ENCODE measurements around the gene DMD.

The DMD gene

DNA sequence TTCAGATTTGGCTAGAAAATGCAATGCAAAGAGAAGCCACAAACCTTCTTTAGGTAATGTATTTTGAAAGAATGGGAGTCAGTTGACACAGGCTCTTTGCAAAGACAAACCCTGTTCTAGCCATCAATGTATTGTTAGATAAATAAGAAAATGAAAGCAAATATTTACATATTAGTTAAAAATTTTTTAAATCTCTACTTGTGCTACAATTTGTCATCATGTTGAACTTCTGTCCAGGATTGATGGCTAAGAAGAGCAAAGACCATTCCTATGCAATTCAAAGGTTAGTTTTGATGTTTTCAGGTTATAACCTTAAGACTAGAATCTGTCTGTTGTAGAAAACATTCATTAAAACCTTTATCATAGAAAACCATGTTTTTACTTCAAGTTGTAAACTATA is 1350.7 kb downstream of the DMD start:
- DNase-seq (ENCODE audit: low read depth in 2 of 2): no peak

- no peak for DNase-seq (ENCODE audit: low read depth in 2 of 2)
Observed at GRCh38 chrX:31858915-31859314, 1352.4 kb downstream of the DMD start.

DNA sequence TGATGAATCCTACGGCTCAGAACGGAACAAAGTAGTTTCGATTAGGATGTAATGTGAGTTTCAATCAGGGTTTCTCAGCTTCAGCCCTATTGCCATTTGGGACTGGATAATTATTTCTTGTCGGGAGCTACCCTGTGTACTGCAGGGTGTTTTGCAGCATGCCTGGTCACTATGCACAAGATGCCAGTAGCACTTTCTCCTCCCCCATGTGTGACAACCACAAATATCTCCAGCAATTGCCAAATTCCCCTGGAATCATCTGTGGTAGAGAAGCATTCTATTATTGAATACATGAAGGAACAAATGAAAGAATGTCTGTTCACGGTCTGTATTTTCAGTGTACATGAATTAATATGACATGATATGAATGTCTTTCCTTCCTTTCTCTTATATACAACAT is 1356.6 kb downstream of the DMD start:
- DNase-seq (ENCODE audit: low read depth in 2 of 2): no peak

DNA sequence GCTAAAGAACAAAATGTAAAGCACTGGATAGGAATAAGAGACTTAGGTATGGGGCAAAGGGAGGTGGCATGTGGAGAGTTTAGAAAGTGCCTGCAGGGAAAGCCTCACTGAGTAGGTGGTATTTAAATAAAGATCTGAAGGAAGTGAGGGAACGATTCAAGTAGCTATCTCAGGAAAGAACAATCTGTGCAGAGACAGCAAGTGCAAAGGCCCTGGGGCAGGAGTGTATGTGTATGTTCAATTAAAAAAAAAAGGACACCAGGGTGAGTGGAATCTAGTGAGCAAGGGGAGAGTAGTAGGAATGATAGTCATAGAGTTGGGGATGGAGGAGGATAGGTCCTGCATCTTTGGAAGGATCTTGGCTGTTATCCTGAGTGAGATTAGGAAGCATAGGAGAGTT is 1359.6 kb downstream of the DMD start:
- DNase-seq (ENCODE audit: low read depth in 2 of 2): no peak

DNA sequence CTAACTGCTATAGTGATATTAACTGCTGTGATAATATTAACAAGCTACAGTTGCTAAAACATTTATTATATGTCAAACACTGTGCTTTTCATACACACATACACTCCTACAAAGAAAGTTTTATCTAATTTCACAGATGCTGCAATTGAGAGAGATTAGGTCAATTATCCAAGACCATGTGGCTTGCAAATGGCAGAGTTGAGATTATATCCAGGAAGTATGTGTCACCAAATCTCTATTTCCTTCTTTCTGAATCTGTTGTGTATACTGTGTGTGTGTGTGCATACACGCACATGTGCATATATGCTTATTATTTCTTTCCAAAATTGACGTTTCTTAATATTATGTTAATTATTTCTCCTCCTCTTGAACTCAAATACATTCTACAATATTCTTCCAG is 1363.6 kb downstream of the DMD start:
- DNase-seq (ENCODE audit: low read depth in 2 of 2): no peak

DNA sequence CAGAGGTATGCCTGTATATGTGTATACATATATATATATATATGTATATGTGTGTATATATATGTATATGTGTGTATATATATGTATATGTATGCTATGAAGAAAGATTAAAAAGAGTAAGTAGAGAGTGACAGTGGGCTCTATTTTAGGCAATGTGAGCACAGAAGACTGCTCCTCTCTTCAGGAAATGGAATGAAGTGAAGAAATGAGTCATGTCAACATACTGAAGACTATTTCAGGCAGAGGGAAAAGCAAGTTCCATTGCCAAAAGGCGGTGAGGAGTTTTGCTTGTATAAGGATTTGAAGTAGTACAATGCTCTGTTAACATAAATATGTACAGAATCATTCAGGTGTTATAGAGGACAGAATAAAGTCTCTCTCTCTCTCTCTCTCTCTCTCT is 1366.3 kb downstream of the DMD start:
- DNase-seq (ENCODE audit: low read depth in 2 of 2): no peak

DNA sequence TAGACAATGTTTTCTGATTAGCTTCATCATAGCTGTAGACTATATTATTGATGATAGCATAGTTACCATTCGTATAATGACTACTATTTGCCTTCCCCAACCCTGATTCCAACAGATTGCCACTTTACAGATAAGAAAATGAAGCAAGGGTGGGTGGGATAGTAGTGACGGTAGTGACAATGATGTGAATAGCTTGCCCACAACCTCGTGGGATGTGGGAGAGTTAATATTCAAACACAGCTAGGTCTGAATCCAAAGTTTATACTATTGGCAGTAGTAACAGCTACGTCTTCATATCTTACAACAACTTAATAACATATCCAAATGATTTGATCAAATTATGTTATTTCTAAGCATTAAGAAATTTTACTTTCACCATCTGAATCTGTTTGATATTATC is 1372.7 kb downstream of the DMD start:
- DNase-seq (ENCODE audit: low read depth in 2 of 2): no peak

DNA sequence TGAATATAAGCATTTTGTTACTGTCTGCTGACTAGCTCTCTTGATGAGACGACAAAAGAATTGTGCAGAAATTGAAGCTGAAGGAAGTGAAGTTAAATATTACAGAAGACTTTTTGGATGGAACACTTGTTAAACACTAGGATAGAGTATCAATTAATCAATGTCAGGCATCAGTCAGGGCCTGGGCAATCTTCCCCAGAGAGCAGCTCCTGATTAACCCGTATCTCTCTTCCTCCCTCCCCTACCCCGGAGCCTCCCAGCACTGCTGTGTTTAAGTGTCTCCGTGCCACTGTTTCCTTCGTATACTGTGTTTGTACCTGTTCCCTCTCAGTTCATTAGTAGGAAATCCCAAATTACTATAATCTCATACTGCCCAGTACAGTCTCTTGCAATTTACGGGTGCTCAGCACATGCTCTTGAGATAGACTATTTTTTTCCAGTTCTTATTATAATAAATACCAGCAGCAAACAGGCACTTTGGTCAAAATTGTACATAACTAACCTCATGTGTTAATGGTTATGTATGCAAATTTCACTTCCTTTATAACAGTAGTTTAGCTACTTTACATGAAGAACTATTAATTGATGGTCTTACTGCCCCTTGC is 1373.8 kb downstream of the DMD start:
- no peak for DNase-seq (ENCODE audit: low read depth in 2 of 2)

DNA sequence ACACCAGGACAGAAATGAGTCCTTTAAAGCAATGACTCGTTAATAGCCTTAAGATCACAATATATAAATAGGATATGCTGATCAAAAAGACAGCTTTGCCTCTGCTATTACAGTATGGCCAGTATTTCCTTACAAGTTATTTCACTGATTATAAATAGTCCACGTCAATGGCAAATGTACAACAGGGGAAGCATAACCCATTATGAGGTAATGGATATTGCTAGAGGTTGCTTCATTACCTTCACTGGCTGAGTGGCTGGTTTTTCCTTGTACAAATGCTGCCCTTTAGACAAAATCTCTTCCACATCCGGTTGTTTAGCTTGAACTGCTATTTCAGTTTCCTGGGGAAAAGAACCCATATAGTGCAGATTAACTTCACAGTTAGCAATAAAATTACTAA is 1374.9 kb downstream of the DMD start:
- no peak for DNase-seq (ENCODE audit: low read depth in 2 of 2)

- no peak for DNase-seq (ENCODE audit: low read depth in 2 of 2)
Observed at GRCh38 chrX:31832263-31832662, 1379.1 kb downstream of the DMD start.

DNA sequence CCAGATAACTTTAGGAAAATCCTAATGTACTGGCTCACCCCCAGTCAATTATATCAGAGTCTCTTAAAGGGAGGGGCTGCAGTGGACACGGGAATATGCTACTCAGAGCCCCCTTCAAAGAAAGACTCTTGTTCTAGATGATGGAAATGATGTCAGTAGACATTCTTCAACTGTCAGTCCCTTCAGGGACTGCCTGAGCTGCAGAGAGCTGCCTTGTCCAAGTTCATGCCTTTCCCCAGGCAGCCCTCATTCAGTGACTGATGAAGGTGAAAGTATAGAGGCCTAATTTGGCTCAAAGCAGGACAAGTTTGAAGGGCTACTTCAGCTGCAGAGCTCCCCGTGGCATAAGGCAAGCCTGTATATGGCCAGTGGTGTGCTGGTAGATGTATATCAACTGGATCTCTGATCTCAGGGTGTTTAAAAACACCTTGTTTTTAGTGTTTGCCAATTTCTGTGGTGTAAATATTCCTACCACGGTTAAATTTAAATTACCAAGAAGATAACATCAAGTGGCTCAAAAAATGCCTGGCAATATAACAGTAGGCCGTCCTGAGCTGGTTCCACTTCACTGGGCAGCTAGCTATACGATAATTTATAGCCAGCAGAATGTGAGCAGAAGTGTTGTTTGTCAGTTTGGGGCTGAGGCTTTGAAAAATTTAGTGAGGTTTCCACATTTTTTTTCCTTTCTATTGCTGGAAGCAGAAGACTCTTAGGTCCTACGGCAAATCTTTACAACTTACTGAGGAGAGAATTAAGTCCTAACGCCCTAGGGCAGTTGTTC is 1390.7 kb downstream of the DMD start:
- DNase-seq (ENCODE audit: low read depth in 2 of 2): no peak

DNA sequence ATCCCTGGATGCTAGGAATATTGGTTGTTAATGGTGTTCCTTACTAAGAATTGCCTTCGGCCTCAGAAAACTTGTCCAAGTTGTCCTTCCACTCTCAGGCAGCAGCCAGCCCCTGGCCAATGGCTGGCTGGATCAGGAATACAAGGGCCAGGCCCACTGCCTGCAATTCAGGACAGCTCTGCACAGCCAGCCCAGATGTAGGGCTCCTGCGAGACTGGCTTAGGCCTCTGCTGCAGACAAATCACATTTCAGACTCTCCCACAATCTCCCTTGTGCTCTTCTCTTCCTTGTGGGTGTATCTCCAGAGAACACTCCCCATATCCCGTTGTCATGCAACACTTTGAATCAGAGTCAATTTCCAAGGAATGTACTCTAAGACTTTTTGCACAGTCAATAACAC is 1391.9 kb downstream of the DMD start:
- no peak for DNase-seq (ENCODE audit: low read depth in 2 of 2)

DNA sequence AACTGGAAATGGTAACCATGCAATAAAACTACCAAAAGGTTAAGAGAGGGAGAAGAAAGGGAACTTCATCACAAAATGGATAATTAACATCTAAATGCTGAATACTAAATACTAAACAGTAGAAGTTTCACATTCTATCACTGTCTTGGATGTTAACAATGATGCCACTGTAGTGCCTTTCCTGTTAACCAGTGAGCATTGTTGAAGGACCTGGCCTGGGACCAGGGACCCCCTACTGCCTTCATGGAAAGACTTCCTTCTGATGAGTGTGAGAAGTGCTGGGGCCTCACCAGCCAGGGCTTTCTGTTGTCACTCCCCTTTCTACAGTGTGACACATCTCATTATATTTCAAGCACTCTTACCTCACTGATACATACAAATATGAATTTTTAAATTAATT is 1400.2 kb downstream of the DMD start:
- no peak for DNase-seq (ENCODE audit: low read depth in 2 of 2)

DNA sequence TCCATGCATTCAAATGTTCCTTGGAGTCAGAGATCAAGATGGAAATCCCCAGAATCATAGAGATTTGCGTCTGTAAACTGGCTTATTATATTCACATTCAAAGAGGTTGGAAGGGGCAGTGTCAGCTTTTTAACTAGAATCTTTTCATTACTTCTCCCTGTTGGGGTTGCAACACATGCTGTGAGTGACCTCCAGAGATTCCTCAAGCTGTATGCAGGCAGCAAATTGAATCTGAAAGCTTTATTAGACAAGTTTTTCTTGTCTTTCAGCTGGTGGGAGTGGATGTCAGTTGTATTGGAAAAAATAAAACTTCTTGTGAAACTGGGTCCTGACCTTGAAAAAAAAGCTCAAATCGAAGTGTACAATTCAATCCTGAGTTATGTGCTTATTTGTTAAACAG is 1403.0 kb downstream of the DMD start:
- DNase-seq (ENCODE audit: low read depth in 2 of 2): no peak

- DNase-seq (ENCODE audit: low read depth in 2 of 2): no peak
Observed at GRCh38 chrX:31807165-31807564, 1404.2 kb downstream of the DMD start.

DNA sequence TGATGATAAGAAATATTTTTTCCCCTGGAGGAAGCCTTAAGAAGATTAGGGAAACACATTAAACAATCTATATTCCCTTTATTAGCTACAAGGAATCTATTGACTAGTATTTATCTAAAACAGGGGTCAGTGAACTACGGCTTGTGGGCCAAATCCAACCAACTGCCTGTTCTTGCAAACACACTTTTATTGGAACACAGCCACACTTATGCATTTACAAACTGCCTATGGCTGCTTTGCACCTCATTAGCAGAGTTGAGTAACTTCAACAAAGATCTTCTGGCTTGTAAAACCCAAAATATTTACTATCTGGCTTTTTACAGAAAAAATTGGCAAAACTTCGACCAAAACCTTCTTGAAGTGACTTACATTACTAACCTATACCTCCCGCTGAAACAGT is 1405.6 kb downstream of the DMD start:
- DNase-seq (ENCODE audit: low read depth in 2 of 2): no peak

DNA sequence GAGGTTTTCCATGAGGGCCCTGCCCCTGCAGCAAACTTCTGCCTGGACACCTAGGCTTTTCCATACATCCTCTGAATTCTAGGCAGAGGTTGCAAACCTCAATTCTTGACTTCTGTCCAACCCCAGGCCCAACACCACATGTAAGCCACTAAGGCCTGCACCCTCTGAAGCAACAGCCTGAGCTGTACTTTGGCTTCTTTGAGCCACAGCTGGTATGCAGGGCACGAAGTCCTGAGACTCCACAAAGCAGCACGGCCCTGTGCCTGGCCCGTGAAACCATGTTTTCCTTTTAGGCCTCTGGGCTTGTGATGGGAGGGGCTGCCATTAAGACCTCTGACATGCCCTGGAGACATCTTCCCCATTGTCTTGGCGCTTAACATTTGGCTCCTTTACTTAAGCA is 1411.1 kb downstream of the DMD start:
- DNase-seq (ENCODE audit: low read depth in 2 of 2): no peak

GRCh38 chrX:31796624-31797023 is 1414.7 kb downstream of the DMD start:
- DNase-seq (ENCODE audit: low read depth in 2 of 2): no peak

DNA sequence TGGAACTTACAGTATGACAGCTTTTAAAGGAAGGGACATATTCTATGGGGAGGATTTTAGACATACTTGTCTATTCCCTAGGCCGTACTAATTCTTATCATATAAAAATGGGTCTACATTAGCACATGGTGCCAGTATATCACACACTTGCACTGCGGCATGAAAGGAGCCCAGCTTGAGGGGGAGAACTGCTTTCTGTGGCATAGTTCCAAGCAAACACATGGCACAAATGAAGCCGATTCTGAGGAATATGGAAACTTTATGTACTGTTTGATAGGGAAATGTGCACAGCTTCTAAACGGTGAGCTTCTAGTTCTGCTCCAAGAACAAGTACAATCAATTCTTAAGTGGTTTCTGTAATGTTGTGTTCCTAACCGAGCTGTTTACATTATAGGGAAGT is 1463.9 kb downstream of the DMD start:
- no peak for DNase-seq (ENCODE audit: low read depth in 2 of 2)

- no peak for DNase-seq (ENCODE audit: low read depth in 2 of 2)
Observed at GRCh38 chrX:31743004-31743403, 1468.3 kb downstream of the DMD start.

GRCh38 chrX:31717474-31717873 is 1493.9 kb downstream of the DMD start:
- no peak for DNase-seq (ENCODE audit: low read depth in 2 of 2)

- DNase-seq (ENCODE audit: low read depth in 2 of 2): no peak
Observed at GRCh38 chrX:31715675-31716074, 1495.7 kb downstream of the DMD start.

GRCh38 chrX:31714797-31715196 is 1496.6 kb downstream of the DMD start:
- no peak for DNase-seq (ENCODE audit: low read depth in 2 of 2)

DNA sequence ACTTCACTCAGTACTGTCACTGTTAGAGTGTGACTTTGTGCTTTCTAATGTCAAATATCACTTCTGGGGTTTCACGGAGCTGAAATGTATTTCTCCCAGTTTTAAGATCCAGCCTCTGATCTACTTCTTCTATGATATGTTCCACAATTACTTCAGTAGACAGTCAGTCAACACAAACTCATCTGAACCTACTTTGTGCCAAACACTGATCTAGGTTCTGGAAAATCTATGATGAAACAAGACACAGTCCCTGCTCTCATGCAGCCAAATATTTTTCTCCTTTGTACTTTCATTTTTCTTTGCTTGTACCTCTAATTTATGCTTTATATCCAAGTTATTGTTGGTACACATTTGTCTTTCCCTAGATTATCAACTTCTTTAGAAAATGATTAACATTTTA is 1498.2 kb downstream of the DMD start:
- no peak for DNase-seq (ENCODE audit: low read depth in 2 of 2)
